22Rv1 (cell line): ENCODE measurements around the gene SH3BP5.

Source experiments
- H3K27ac ChIP-seq: fragments of 450-650 bp; 2 replicates; pipeline ENCODE4 v1.5.1; 2017
- CTCF ChIP-seq: fragments of 450-650 bp; IDR thresholded peaks from 2 replicates; pipeline ENCODE4 v1.5.1; 2017; ENCODE audit warnings: mild to moderate bottlenecking
- ZFX ChIP-seq: fragments of 450-650 bp; IDR thresholded peaks from 2 replicates; pipeline ENCODE4 v1.6.1; 2017; ENCODE audit warnings: antibody characterized with exemption, borderline replicate concordance

Gene SH3BP5, protein sequence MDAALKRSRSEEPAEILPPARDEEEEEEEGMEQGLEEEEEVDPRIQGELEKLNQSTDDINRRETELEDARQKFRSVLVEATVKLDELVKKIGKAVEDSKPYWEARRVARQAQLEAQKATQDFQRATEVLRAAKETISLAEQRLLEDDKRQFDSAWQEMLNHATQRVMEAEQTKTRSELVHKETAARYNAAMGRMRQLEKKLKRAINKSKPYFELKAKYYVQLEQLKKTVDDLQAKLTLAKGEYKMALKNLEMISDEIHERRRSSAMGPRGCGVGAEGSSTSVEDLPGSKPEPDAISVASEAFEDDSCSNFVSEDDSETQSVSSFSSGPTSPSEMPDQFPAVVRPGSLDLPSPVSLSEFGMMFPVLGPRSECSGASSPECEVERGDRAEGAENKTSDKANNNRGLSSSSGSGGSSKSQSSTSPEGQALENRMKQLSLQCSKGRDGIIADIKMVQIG

DNA sequence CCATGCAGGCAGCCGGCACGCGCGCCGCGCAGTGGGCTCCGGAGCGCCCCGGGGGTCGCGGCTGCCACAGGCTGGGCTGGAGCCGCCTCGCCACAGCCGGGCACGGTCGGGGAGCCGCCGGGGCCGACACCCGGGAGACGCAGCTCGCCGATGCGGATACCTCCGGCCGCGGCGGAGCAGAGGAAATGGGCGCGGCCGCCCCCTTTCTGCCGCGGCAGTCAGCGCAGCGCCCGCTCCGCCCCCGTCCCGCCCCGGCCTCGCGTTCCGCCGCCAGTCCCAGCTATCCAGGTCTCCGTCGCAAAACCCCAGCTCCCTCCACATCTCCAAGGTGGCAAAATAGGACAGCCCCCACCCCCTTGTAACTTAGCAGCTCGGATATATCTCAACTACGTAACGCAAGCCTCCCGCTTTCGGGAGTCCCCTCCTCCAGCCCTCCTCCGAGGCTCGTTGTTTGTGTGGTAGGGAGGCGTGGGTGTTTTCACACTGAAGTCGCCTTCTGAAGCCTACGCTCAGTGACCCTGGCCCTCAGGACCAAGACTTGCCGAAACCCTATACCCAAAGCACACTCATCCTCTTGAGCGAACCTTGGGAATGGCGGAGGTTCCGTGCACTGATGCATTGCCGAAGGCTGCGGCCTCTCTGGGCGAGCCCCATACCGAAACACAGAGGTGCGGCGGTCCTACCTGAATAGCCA lies at the start of gene SH3BP5:
Gene SH3BP5, minus strand, starts transcription at position 182 of the 694 bp plus-strand sequence. Its CDS starts 178 bp downstream, at position 4.
- no peak within 1 kb of the TSS for H3K27ac ChIP-seq
- TF ChIP-seq CTCF, result peak; percentile 82
- TF ChIP-seq ZFX, result no peak

DNA sequence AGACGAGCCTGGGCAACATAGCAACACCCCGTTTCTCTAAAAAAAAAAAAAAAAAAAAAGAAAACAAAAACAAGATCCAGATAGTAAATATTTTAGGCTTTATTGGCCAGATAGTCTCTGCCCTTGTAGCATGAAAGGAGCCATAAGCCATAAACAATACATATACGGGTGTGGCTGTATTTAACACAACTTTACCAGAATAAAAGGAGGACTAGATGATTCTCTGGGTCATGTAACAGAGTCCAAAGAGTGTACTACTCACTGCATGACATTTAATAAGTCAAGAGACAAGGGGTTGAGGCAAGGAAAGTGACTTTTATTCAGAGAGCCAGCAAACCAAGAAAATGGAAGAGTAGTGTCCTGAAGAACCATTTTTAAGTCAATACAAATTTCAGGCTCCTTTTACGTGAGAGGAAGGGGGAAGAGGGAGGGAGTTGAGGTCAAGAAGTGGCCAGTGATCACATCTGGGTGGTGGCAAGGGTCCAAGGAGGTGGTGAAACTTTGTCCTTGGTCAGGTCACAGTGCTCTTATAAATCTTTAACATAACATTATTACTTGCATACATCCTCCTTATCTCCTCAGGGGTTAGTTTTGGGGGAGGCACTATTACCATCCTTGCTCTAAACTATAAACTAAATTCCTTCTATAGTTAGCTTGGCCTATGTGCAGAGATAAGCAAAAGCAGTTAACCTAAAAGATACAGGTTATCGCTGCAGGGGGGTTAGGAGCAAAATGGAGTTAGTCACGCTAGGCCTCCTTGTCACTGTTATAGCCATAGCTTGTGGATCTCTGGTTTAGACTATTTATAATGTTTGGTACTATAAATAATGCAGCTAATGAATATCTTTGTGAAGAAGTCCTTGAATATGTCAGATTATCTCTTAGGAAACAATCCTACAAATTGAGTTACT lies 48.8 kb upstream of the SH3BP5 start:
- TF ChIP-seq CTCF (no peak), ZFX (no peak)
- H3K27ac ChIP-seq, result no peak overlapping the region

GRCh38 chr3:15377961-15378791 lies 45.8 kb upstream of the SH3BP5 start:
- TF ChIP-seq CTCF (peak; percentile 93), ZFX (no peak)
- H3K27ac ChIP-seq, result peak overlapping the region; percentile 30; the same call in 1 of the 2 replicates

GRCh38 chr3:15375461-15376000 lies 43.1 kb upstream of the SH3BP5 start:
- TF ChIP-seq ZFX, result no peak
- no peak for TF ChIP-seq CTCF

DNA sequence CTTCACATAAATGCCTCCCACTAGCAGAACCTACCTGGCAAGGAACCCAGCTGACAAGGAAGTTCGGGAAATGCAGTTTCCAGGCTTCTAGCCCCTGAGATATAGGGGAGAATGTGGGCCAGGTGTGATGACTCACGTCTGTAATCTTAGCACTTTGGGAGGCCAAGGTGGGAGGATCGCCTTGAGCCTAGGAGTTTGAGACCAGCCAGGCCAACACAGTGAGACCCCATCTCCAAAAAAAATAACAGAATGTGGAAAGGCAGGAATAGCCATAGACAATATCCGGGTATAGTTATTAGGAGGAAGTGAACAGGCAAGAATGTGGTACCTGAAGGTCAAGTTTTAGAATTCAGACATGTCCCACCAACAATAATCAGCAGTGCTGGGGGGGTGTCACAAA lies 40.5 kb upstream of the SH3BP5 start:
- TF ChIP-seq CTCF, result no peak
- TF ChIP-seq ZFX, result no peak
- H3K27ac ChIP-seq, result no peak overlapping the region

More at GRCh38 chr3:15375461-15376000, 43.1 kb upstream of the SH3BP5 start:
- H3K27ac ChIP-seq, result no peak overlapping the region

DNA sequence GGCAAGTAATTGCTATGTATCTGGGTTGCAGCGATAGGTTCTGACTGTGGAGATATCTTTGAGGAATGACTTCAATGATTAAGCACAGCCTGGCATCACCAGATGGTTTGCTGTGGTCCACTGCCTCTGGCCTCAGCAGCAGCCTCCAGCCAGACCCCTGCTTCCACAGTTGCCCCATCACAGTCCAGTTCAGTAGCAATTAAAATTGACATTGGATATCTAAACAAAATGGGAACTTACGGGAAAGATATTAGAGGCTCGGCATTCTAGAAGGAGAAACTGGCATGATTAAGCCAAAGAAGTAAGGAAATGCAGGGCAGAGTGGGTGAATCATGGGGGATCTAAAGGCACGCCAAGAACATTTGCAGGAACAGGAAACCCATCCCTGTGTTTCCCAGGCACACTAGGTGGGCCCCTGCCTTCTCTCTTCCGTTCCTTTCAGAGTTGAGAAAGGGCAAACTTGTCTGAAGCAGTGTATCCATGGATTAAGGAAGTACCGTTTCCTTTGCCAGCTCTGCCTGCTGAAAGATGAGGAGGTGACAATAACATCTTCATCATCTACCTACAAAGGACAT lies 36.3 kb upstream of the SH3BP5 start:
- TF ChIP-seq ZFX (no peak), CTCF (no peak)
- H3K27ac ChIP-seq, result no peak overlapping the region
